Brain microvascular endothelial cell (primary cell): Measurements from ENCODE around the gene GLTP.

Experiments used
- DNase-seq: peaks from one replicate; pipeline ENCODE4 v3.0.0-alpha.2; 2020
- H3K27ac ChIP-seq: fragments of 250-450 bp; sonication (Bioruptor Pico); 2 replicates; pipeline ENCODE4 v1.5.1; 2020; ENCODE audit warnings: mild to moderate bottlenecking, moderate library complexity
- H3K27me3 ChIP-seq: fragments of 250-450 bp; sonication (Bioruptor Pico); replicated peaks from 2 replicates; pipeline ENCODE4 v1.5.1; 2020; ENCODE audit warnings: mild to moderate bottlenecking
- H3K36me3 ChIP-seq: fragments of 250-450 bp; sonication (Bioruptor Pico); replicated peaks from 2 replicates; pipeline ENCODE4 v1.5.1; 2020; ENCODE audit warnings: mild to moderate bottlenecking
- H3K4me3 ChIP-seq: 2 replicates; pipeline ENCODE4 v1.5.1; 2011; ENCODE audit warnings: low read depth, mild to moderate bottlenecking, control low read depth, low read length, moderate library complexity
- CTCF ChIP-seq: IDR thresholded peaks from 2 replicates; pipeline ENCODE4 v1.5.1; 2011; ENCODE audit warnings: low read depth, mild to moderate bottlenecking, moderate library complexity, low read length, control low read depth, inconsistent platforms; ENCODE audit errors: missing control alignments
- in situ Hi-C: cut with HindIII; loops from 2 replicates; pipeline ENCODE4 v1.10.0; 2017; ENCODE audit warnings: low sequenced_read_pairs, low pct_ligation_motif_present

The GLTP gene

GRCh38 chr12:109817627-109818231 lies 62.6 kb downstream of the GLTP start:
- no peak for TF ChIP-seq CTCF
- Histone ChIP-seq H3K27me3 (no peaks in the 10 kb centered on the region), H3K36me3 (no peaks in the 10 kb centered on the region), H3K4me3 (no peak overlapping the region), H3K27ac (no peak overlapping the region)
- no peak for DNase-seq
- in situ Hi-C loops: no loop called here

GRCh38 chr12:109816870-109817269 lies 63.5 kb downstream of the GLTP start:
- TF ChIP-seq CTCF: no peak
- H3K27me3 ChIP-seq: no peaks in the 10 kb centered on the region
- H3K4me3 ChIP-seq: no peak overlapping the region
- no peaks in the 10 kb centered on the region for H3K36me3 ChIP-seq
- in situ Hi-C loops: no loop called here
- H3K27ac ChIP-seq: no peak overlapping the region
- no peak for DNase-seq

GRCh38 chr12:109815757-109816617 lies 64.4 kb downstream of the GLTP start:
- no peak for DNase-seq
- in situ Hi-C loops: no loop called here
- TF ChIP-seq CTCF: no peak
- no peak overlapping the region for H3K27ac ChIP-seq
- H3K36me3 ChIP-seq: no peaks in the 10 kb centered on the region
- H3K4me3 ChIP-seq: no peak overlapping the region
- H3K27me3 ChIP-seq: no peaks in the 10 kb centered on the region

- in situ Hi-C loops: no loop called here
- Histone ChIP-seq H3K27me3 (no peaks in the 10 kb centered on the region), H3K36me3 (no peaks in the 10 kb centered on the region), H3K27ac (no peak overlapping the region), H3K4me3 (no peak overlapping the region)
- TF ChIP-seq CTCF: no peak
- no peak for DNase-seq
Measured at GRCh38 chr12:109815225-109815624, 65.1 kb downstream of the GLTP start.

- Histone ChIP-seq H3K27ac (no peak overlapping the region), H3K36me3 (no peaks in the 10 kb centered on the region), H3K27me3 (no peaks in the 10 kb centered on the region), H3K4me3 (no peak overlapping the region)
- no peak for DNase-seq
- in situ Hi-C loops: no loop called here
- no peak for TF ChIP-seq CTCF
Measured at GRCh38 chr12:109814600-109815150, 65.7 kb downstream of the GLTP start.
